ENCODE data around the gene TSPAN18. TPM values are rescaled to one million over a fixed set of nuclear protein-coding genes. Genes with fewer than 3 reads are reported as not detected.

TSPAN18 gene
- polyA plus RNA-seq, 1 donor: 44.4 TPM

- no peak for DNase-seq
These were observed 231.2 kb downstream of the TSPAN18 start for GRCh38 chr11:44957776-44958564.

- no peak for DNase-seq
These were observed 232.3 kb downstream of the TSPAN18 start for GRCh38 chr11:44959064-44959463.

- DNase-seq: no peak
These were observed 233.6 kb downstream of the TSPAN18 start for GRCh38 chr11:44960200-44960845.

GRCh38 chr11:44962464-44962863, 235.7 kb downstream of the TSPAN18 start:
- no peak for DNase-seq

GRCh38 chr11:44963136-44963535, 236.4 kb downstream of the TSPAN18 start:
- DNase-seq: no peak

- no peak for DNase-seq
These were observed 237.2 kb downstream of the TSPAN18 start for GRCh38 chr11:44963948-44964347.

GRCh38 chr11:44964526-44965209, 237.9 kb downstream of the TSPAN18 start:
- DNase-seq: no peak

GRCh38 chr11:44966694-44967093, 239.9 kb downstream of the TSPAN18 start:
- no peak for DNase-seq

- no peak for DNase-seq
These were observed 241.3 kb downstream of the TSPAN18 start for GRCh38 chr11:44967930-44968496.

GRCh38 chr11:44968510-44968909, 241.7 kb downstream of the TSPAN18 start:
- no peak for DNase-seq

GRCh38 chr11:44969651-44970252, 243.0 kb downstream of the TSPAN18 start:
- no peak for DNase-seq

GRCh38 chr11:44970293-44970692, 243.5 kb downstream of the TSPAN18 start:
- no peak for DNase-seq

- no peak for DNase-seq
These were observed 244.4 kb downstream of the TSPAN18 start for GRCh38 chr11:44971185-44971584.

- DNase-seq: no peak
These were observed 246.1 kb downstream of the TSPAN18 start for GRCh38 chr11:44972746-44973435.

- no peak for DNase-seq
These were observed 247.1 kb downstream of the TSPAN18 start for GRCh38 chr11:44973632-44974401.

GRCh38 chr11:44974402-44975000, 247.7 kb downstream of the TSPAN18 start:
- no peak for DNase-seq

GRCh38 chr11:44976576-44976975, 249.8 kb downstream of the TSPAN18 start:
- no peak for DNase-seq

- DNase-seq: no peak
These were observed 250.8 kb downstream of the TSPAN18 start for GRCh38 chr11:44977493-44977984.

GRCh38 chr11:44978274-44978960, 251.7 kb downstream of the TSPAN18 start:
- DNase-seq: no peak

GRCh38 chr11:44978961-44979331, 252.2 kb downstream of the TSPAN18 start:
- no peak for DNase-seq

All from left kidney (tissue), 2 donors.